Neural cell (in vitro differentiated cells): ENCODE measurements around the gene ARHGEF17.

Source experiments
- EP300 ChIP-seq: fragments of 450-650 bp; conservative IDR thresholded peaks from 2 replicates; pipeline ENCODE4 v1.6.1; 2014; ENCODE audit warnings: antibody characterized with exemption, mild to moderate bottlenecking, moderate library complexity; ENCODE audit not compliant: poor library complexity, severe bottlenecking
- EZH2 ChIP-seq: fragments of 200-600, 300-800 bp; shearing (Covaris generic), sonication (generic); IDR thresholded peaks from 2 replicates; pipeline ENCODE4 v1.6.1; 2014; ENCODE audit warnings: antibody characterized with exemption, low read length, borderline replicate concordance, mild to moderate bottlenecking; ENCODE audit not compliant: insufficient read depth, poor library complexity, severe bottlenecking
- MXI1 ChIP-seq: fragments of 450-650 bp; conservative IDR thresholded peaks from 2 replicates; pipeline ENCODE4 v1.6.1; 2014; ENCODE audit warnings: antibody characterized with exemption, mild to moderate bottlenecking; ENCODE audit not compliant: poor library complexity, severe bottlenecking
- POLR2AphosphoS5 ChIP-seq: IDR thresholded peaks from 2 replicates; pipeline ENCODE4 v1.6.1; 2012
- RAD21 ChIP-seq: fragments of 450-650 bp; conservative IDR thresholded peaks from 2 replicates; pipeline ENCODE4 v1.6.1; 2014; ENCODE audit warnings: antibody characterized with exemption, mild to moderate bottlenecking, moderate library complexity
- TF ChIP-seq, protein P1 (sequence below): fragments of 450-650 bp; IDR thresholded peaks from 2 replicates; pipeline ENCODE4 v1.5.1; 2014; ENCODE audit warnings: antibody characterized with exemption, mild to moderate bottlenecking, moderate library complexity; ENCODE audit not compliant: poor library complexity, severe bottlenecking
- TF ChIP-seq, protein P2 (sequence below): IDR thresholded peaks from 2 replicates; pipeline ENCODE4 v1.6.1; 2012; ENCODE audit warnings: borderline replicate concordance

DNA sequence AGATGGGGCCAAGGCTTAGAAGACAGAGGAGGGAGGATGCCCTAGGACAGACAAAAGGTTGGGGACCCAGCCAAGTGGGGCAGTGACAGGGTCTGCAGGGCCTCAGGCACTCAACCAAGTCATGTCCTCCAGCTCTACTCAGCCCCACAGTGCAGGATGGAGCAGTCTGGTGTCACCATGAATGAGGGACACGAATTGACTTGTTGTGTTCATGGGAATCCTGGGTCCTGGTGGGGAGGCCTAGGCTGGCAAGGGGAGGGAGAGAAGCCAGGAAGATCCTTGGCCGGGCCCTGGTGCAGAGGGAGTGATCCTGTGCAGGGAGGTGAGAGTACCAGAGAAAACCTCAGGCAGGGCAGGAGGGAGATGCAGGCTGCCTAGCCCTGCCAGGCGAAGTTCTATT, 24.0 kb upstream of the ARHGEF17 start:
- TF ChIP-seq, protein P1, sequence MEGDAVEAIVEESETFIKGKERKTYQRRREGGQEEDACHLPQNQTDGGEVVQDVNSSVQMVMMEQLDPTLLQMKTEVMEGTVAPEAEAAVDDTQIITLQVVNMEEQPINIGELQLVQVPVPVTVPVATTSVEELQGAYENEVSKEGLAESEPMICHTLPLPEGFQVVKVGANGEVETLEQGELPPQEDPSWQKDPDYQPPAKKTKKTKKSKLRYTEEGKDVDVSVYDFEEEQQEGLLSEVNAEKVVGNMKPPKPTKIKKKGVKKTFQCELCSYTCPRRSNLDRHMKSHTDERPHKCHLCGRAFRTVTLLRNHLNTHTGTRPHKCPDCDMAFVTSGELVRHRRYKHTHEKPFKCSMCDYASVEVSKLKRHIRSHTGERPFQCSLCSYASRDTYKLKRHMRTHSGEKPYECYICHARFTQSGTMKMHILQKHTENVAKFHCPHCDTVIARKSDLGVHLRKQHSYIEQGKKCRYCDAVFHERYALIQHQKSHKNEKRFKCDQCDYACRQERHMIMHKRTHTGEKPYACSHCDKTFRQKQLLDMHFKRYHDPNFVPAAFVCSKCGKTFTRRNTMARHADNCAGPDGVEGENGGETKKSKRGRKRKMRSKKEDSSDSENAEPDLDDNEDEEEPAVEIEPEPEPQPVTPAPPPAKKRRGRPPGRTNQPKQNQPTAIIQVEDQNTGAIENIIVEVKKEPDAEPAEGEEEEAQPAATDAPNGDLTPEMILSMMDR: no peak
- TF ChIP-seq EZH2: no peak
- TF ChIP-seq RAD21: no peak
- no peak for TF ChIP-seq POLR2AphosphoS5
- TF ChIP-seq EP300: no peak
- TF ChIP-seq, protein P2, sequence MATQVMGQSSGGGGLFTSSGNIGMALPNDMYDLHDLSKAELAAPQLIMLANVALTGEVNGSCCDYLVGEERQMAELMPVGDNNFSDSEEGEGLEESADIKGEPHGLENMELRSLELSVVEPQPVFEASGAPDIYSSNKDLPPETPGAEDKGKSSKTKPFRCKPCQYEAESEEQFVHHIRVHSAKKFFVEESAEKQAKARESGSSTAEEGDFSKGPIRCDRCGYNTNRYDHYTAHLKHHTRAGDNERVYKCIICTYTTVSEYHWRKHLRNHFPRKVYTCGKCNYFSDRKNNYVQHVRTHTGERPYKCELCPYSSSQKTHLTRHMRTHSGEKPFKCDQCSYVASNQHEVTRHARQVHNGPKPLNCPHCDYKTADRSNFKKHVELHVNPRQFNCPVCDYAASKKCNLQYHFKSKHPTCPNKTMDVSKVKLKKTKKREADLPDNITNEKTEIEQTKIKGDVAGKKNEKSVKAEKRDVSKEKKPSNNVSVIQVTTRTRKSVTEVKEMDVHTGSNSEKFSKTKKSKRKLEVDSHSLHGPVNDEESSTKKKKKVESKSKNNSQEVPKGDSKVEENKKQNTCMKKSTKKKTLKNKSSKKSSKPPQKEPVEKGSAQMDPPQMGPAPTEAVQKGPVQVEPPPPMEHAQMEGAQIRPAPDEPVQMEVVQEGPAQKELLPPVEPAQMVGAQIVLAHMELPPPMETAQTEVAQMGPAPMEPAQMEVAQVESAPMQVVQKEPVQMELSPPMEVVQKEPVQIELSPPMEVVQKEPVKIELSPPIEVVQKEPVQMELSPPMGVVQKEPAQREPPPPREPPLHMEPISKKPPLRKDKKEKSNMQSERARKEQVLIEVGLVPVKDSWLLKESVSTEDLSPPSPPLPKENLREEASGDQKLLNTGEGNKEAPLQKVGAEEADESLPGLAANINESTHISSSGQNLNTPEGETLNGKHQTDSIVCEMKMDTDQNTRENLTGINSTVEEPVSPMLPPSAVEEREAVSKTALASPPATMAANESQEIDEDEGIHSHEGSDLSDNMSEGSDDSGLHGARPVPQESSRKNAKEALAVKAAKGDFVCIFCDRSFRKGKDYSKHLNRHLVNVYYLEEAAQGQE: no peak
- no peak for TF ChIP-seq MXI1
